MM.1S (cell line): Measurements from ENCODE around the gene CARHSP1.

Experiments
- EZH2 ChIP-seq: fragments of 300-600 bp; sonication (generic); optimal IDR thresholded peaks from 2 replicates; pipeline ENCODE3; 2017; ENCODE audit warnings: low read depth, mild to moderate bottlenecking, antibody characterized with exemption, low read length, mixed read lengths
- EZH2phosphoT487 ChIP-seq: fragments of 300-600 bp; sonication (generic); IDR thresholded peaks from 2 replicates; pipeline ENCODE4 v1.6.1; 2018; ENCODE audit warnings: antibody characterized with exemption, low read length
- TF ChIP-seq, protein P1 (sequence below): fragments of 300-600 bp; sonication (generic); IDR thresholded peaks from 2 replicates; pipeline ENCODE4 v1.5.1; 2016; ENCODE audit warnings: antibody characterized with exemption, low read length, mixed read lengths

DNA sequence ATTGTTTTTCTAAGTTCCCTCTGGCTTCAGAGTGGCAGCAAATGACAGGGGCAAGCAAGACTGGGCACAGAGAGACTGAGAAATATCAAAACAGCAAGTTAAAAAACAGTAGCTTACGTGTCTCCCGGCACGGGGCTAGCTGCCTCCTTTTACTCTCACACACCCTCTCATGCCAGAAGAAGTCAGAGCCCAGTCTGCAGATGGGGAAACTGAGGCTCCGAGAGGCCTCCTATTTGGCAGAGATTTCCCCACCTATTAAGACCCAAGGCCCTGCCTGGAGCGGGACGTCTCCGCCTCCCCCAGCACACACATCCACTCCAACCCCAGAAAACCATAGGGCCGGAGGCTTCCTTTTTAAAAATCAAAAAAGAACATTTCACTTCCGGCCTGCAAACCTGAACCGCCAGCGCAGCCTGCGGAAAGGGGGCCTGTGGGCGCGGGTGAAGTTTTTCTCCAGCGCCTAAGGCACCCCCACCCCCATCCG lies 832 bp downstream of the CARHSP1 start:
- TF ChIP-seq, protein P1, sequence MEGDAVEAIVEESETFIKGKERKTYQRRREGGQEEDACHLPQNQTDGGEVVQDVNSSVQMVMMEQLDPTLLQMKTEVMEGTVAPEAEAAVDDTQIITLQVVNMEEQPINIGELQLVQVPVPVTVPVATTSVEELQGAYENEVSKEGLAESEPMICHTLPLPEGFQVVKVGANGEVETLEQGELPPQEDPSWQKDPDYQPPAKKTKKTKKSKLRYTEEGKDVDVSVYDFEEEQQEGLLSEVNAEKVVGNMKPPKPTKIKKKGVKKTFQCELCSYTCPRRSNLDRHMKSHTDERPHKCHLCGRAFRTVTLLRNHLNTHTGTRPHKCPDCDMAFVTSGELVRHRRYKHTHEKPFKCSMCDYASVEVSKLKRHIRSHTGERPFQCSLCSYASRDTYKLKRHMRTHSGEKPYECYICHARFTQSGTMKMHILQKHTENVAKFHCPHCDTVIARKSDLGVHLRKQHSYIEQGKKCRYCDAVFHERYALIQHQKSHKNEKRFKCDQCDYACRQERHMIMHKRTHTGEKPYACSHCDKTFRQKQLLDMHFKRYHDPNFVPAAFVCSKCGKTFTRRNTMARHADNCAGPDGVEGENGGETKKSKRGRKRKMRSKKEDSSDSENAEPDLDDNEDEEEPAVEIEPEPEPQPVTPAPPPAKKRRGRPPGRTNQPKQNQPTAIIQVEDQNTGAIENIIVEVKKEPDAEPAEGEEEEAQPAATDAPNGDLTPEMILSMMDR = no peak
- no peak for TF ChIP-seq EZH2
- no peak for TF ChIP-seq EZH2phosphoT487
